SK-N-SH (cell line): Measurements from ENCODE around the gene PDGFC. TPM values are rescaled to one million over a fixed set of nuclear protein-coding genes. Genes with fewer than 3 reads are reported as not detected.

Experiments
- CTCF ChIA-PET: fragments of 300-600, 350-600 bp; formaldehyde crosslinking; extraction: SDS; loops from one replicate; lab custom pipeline; 2021; lab: Yijun Ruan, JAX
- POLR2A ChIA-PET: fragments of 350-600 bp; sonication (Branson Sonifier 250); formaldehyde crosslinking; extraction: SDS; loops from one replicate; lab custom pipeline; 2020; ENCODE audit warnings: antibody characterized with exemption, inconsistent platforms; lab: Yijun Ruan, JAX
- DNase-seq: peaks from one replicate; pipeline ENCODE4 v3.0.0; 2012
- H2AFZ ChIP-seq: fragments of 200-600 bp; sonication (generic); 2 replicates; pipeline ENCODE4 v1.8.1; 2016; ENCODE audit warnings: antibody characterized with exemption, mild to moderate bottlenecking, low read depth
- H3F3A ChIP-seq: fragments of 200-600 bp; sonication (generic); replicated peaks from 2 replicates; pipeline ENCODE3; 2016; ENCODE audit warnings: antibody characterized with exemption, mild to moderate bottlenecking; ENCODE audit not compliant: insufficient read depth
- H3K27ac ChIP-seq, 2 experiments: fragments of 200-500 bp in 1 of 2; fragments of 200-600 bp in 1 of 2; sonication (Bioruptor generic) in 1 of 2; sonication (generic), shearing (Covaris generic) in 1 of 2; 2 replicates each; pipeline versions ENCODE4 v1.5.1 to v1.6.1; 2014 to 2016; ENCODE audit warnings: low read depth in 2 of 2, inconsistent platforms in 1 of 2, low read length in 1 of 2, mild to moderate bottlenecking in 1 of 2, mixed read lengths in 1 of 2
- H3K27me3 ChIP-seq: fragments of 200-600 bp; sonication (generic), shearing (Covaris generic); 2 replicates; pipeline ENCODE4 v1.6.1; 2016; ENCODE audit warnings: mixed run types; ENCODE audit not compliant: insufficient read depth
- H3K36me3 ChIP-seq, 2 experiments: fragments of 200-500 bp in 1 of 2; fragments of 200-600 bp in 1 of 2; sonication (Bioruptor generic) in 1 of 2; sonication (generic) in 1 of 2; replicated peaks in 1 of 2; 2 replicates each; pipeline versions ENCODE3 to v1.5.1; 2014 to 2016; ENCODE audit warnings: low read length in 1 of 2, mild to moderate bottlenecking in 1 of 2; ENCODE audit not compliant: insufficient read depth in 2 of 2, control insufficient read depth in 1 of 2
- H3K4me1 ChIP-seq, 2 experiments: fragments of 200-500 bp in 1 of 2; fragments of 200-600 bp in 1 of 2; sonication (Bioruptor generic) in 1 of 2; sonication (generic), shearing (Covaris generic) in 1 of 2; 2 replicates each; pipeline versions ENCODE4 v1.5.1 to v1.6.1; 2014 to 2016; ENCODE audit warnings: low read depth in 1 of 2, low read length in 1 of 2, mixed run types in 1 of 2; ENCODE audit not compliant: insufficient read depth in 2 of 2, control insufficient read depth in 1 of 2
- H3K4me2 ChIP-seq: fragments of 200-600 bp; sonication (generic), shearing (Covaris generic); 2 replicates; pipeline ENCODE4 v1.6.1; 2017; ENCODE audit warnings: mixed run types
- H3K4me3 ChIP-seq, 2 experiments: fragments of 200-500 bp in 1 of 2; fragments of 200-600 bp in 1 of 2; sonication (Bioruptor generic) in 1 of 2; sonication (generic), shearing (Covaris generic) in 1 of 2; 2 replicates each; pipeline versions ENCODE4 v1.5.1 to v1.8.1; 2014 to 2016; ENCODE audit warnings: low read depth in 2 of 2, inconsistent platforms in 1 of 2, low read length in 1 of 2, mild to moderate bottlenecking in 1 of 2, mixed read lengths in 1 of 2, moderate library complexity in 1 of 2
- H3K79me2 ChIP-seq: fragments of 200-600 bp; sonication (generic); 2 replicates; pipeline ENCODE4 v1.8.1; 2017; ENCODE audit warnings: mild to moderate bottlenecking; ENCODE audit not compliant: insufficient read depth
- H3K9ac ChIP-seq: fragments of 200-600 bp; sonication (generic); 2 replicates; pipeline ENCODE4 v1.6.1; 2017; ENCODE audit warnings: mixed run types
- H3K9me2 ChIP-seq: fragments of 200-600 bp; sonication (generic); 2 replicates; pipeline ENCODE4 v1.6.1; 2017; ENCODE audit warnings: mixed run types
- H3K9me3 ChIP-seq: fragments of 200-600 bp; sonication (generic); 2 replicates; pipeline ENCODE4 v1.6.1; 2017; ENCODE audit warnings: mixed run types, mild to moderate bottlenecking, moderate library complexity
- H4K20me1 ChIP-seq: fragments of 200-600 bp; sonication (generic); 2 replicates; pipeline ENCODE4 v1.6.1; 2017; ENCODE audit warnings: mild to moderate bottlenecking, mixed run types; ENCODE audit not compliant: insufficient read depth
- CHD2 ChIP-seq: fragments of 150-350 bp; IDR thresholded peaks from 2 replicates; pipeline ENCODE4 v1.6.1; 2018; ENCODE audit warnings: low read length; ENCODE audit not compliant: partially characterized antibody
- CTCF ChIP-seq: fragments of 200-600 bp; sonication (generic); IDR thresholded peaks from 2 replicates; pipeline ENCODE4 v1.6.1; 2017; ENCODE audit warnings: antibody characterized with exemption, mild to moderate bottlenecking, moderate library complexity
- ELF1 ChIP-seq: IDR thresholded peaks from 2 replicates; pipeline ENCODE4 v1.4.0; 2012
- EP300 ChIP-seq, 2 experiments: IDR thresholded peaks; 2 replicates each; pipeline versions ENCODE4 v1.4.0 to v1.6.1; 2012; ENCODE audit warnings: borderline replicate concordance in 1 of 2, low read depth in 1 of 2, low read length in 1 of 2
- EZH2phosphoT487 ChIP-seq: fragments of 200-600 bp; sonication (generic); IDR thresholded peaks from 2 replicates; pipeline ENCODE4 v1.6.1; 2017; ENCODE audit warnings: low read depth, mixed run types, mild to moderate bottlenecking, antibody characterized with exemption, moderate library complexity, borderline replicate concordance
- FOSL2 ChIP-seq: IDR thresholded peaks from 2 replicates; pipeline ENCODE4 v1.4.0; 2012; ENCODE audit warnings: low read depth, mild to moderate bottlenecking, moderate library complexity, borderline replicate concordance
- FOXM1 ChIP-seq: IDR thresholded peaks from 2 replicates; pipeline ENCODE4 v1.4.0; 2012; ENCODE audit warnings: low read depth, mild to moderate bottlenecking
- GATA2 ChIP-seq: sonication (generic); formaldehyde crosslinking; IDR thresholded peaks from 2 replicates; pipeline ENCODE4 v1.5.0; 2020; ENCODE audit warnings: mild to moderate bottlenecking, missing genetic modification reagents
- JUND ChIP-seq: IDR thresholded peaks from 2 replicates; pipeline ENCODE4 v1.4.0; 2012
- MAX ChIP-seq: IDR thresholded peaks from 2 replicates; pipeline ENCODE4 v1.4.0; 2012; ENCODE audit warnings: low read depth
- RAD21 ChIP-seq: IDR thresholded peaks from 2 replicates; pipeline ENCODE4 v1.6.1; 2012; ENCODE audit warnings: mild to moderate bottlenecking, low read length
- RCOR1 ChIP-seq: fragments of 150-350 bp; IDR thresholded peaks from 2 replicates; pipeline ENCODE4 v1.6.1; 2017; ENCODE audit warnings: antibody characterized with exemption, low read length
- REST ChIP-seq: IDR thresholded peaks from 2 replicates; pipeline ENCODE4 v1.6.1; 2012; ENCODE audit warnings: mild to moderate bottlenecking, low read depth, low read length, moderate library complexity
- RFX5 ChIP-seq: IDR thresholded peaks from 2 replicates; pipeline ENCODE4 v1.6.1; 2012; ENCODE audit warnings: mild to moderate bottlenecking, improper control_type of control experiment, low read length
- RXRA ChIP-seq: IDR thresholded peaks from 2 replicates; pipeline ENCODE4 v1.4.0; 2012; ENCODE audit warnings: low read depth, mild to moderate bottlenecking, borderline replicate concordance
- SIN3A ChIP-seq: IDR thresholded peaks from 2 replicates; pipeline ENCODE4 v1.6.1; 2012; ENCODE audit warnings: low read depth, mild to moderate bottlenecking, low read length, moderate library complexity, borderline replicate concordance
- SMC3 ChIP-seq: IDR thresholded peaks from 2 replicates; pipeline ENCODE4 v1.6.1; 2012; ENCODE audit warnings: low read depth, low read length, improper control_type of control experiment
- TAF1 ChIP-seq: IDR thresholded peaks from 2 replicates; pipeline ENCODE4 v1.6.1; 2012; ENCODE audit warnings: low read depth, mild to moderate bottlenecking, low read length, moderate library complexity, borderline replicate concordance
- TCF12 ChIP-seq: IDR thresholded peaks from 2 replicates; pipeline ENCODE4 v1.4.0; 2012
- TEAD4 ChIP-seq: IDR thresholded peaks from 2 replicates; pipeline ENCODE4 v1.4.0; 2012; ENCODE audit warnings: mild to moderate bottlenecking, borderline replicate concordance; ENCODE audit not compliant: insufficient read depth
- USF1 ChIP-seq: IDR thresholded peaks from 2 replicates; pipeline ENCODE4 v1.4.0; 2012; ENCODE audit warnings: low read depth, borderline replicate concordance
- USF2 ChIP-seq: fragments of 150-350 bp; IDR thresholded peaks from 2 replicates; pipeline ENCODE4 v1.6.1; 2017; ENCODE audit warnings: antibody characterized with exemption, low read length, low read depth, borderline replicate concordance
- ZBTB33 ChIP-seq: IDR thresholded peaks from 2 replicates; pipeline ENCODE4 v1.4.0; 2012; ENCODE audit warnings: low read depth, borderline replicate concordance
- WGBS: methylation state at CpG from one replicate; pipeline ENCODE4 v1.1.6; 2017; ENCODE audit warnings: low lambda C conversion rate; 5-methylcytosine and 5-hydroxymethylcytosine counted together
- polyA plus RNA-seq, 3 experiments: library from polyadenylated mRNA; depleted of rRNA; stranded (reverse); fragments of >200 nt; gene quantifications; 2 replicates each; pipeline ENCODE4 v1.2.3, GENCODE V29; 2012

The PDGFC gene
- polyA plus RNA-seq, 1 of the 3 experiments (the other 2 are of a cell fraction) = 29.8 TPM

- Histone ChIP-seq H3K27ac (peak overlapping the region; percentile 92 to 97), H3K27me3 (no peaks in the 10 kb centered on the region), H3K9ac (peak overlapping the region; percentile 59), H3K9me2 (no peaks in the 10 kb centered on the region), H3K4me3 (peak overlapping the region; percentile 14 to 19; a peak in 2 of 4 replicates), H3K4me1 (peaks cover 5 to 61% of the 10 kb centered on the region in 2 experiments), H3K9me3 (no peaks in the 10 kb centered on the region), H4K20me1 (no peaks in the 10 kb centered on the region), H3F3A (peaks cover 72% of the 10 kb centered on the region), H3K79me2 (peaks cover 42% of the 10 kb centered on the region), H2AFZ (no peak overlapping the region), H3K4me2 (peak overlapping the region; percentile 56), H3K36me3 (peaks cover 7 to 24% of the 10 kb centered on the region in 2 experiments)
- peak; percentile 5 for DNase-seq
- ChIA-PET POLR2A (no interaction called here), CTCF (interaction anchor here (1.3 kb wide), 1 partner anchor 29 kb away, joined by 3 read pairs; no protein-coding TSS in a partner anchor)
- 1% methylated on average over 6 of the region's 6 CpGs for WGBS
- TF ChIP-seq CTCF = no peak
- TF ChIP-seq RXRA = peak; percentile 85
- TF ChIP-seq EP300 (IDR thresholded peaks at IDR 0.05; ENCODE audit: borderline replicate concordance in 1 of 2, low read depth in 1 of 2, low read length in 1 of 2) = peak; percentile 79 to 99; a peak in 3 of 4 replicates
- peak; percentile 91 for TF ChIP-seq JUND
- peak; percentile 94 for TF ChIP-seq TEAD4
- TF ChIP-seq MAX = peak; percentile 85
- 0 out of 2 replicates have a peak, but pooled peaks have one; percentile 16 for TF ChIP-seq SMC3
- peak; percentile 2 for TF ChIP-seq CHD2
- peak; percentile 99 for TF ChIP-seq TCF12
- peak; percentile 97 for TF ChIP-seq FOXM1
- TF ChIP-seq SIN3A = no peak
- TF ChIP-seq ELF1 = peak; percentile 61; the same call in 1 of the 2 replicates
- peak; percentile 66 for TF ChIP-seq FOSL2
- no peak for TF ChIP-seq USF1
- TF ChIP-seq RFX5 = no peak
- peak; percentile 81 for TF ChIP-seq ZBTB33
- TF ChIP-seq GATA2 (CRISPR knock-in tag) = peak; percentile 51; the same call in 1 of the 2 replicates
- TF ChIP-seq REST = peak; percentile 89
- peak; percentile 17; the same call in 1 of the 2 replicates for TF ChIP-seq RAD21
- peak; percentile 48 for TF ChIP-seq TAF1
- TF ChIP-seq RCOR1 = no peak; the same call in 1 of the 2 replicates
- no peak for TF ChIP-seq USF2
- no peak for TF ChIP-seq EZH2phosphoT487
Measured at GRCh38 chr4:156771171-156771837, 200.3 kb downstream of the PDGFC start.
